GM21381 (cell line): Measurements from ENCODE around the gene LEFTY1.

Source experiments
- ATAC-seq: cut with Tn5 transposase; IDR thresholded peaks from one replicate; pipeline ENCODE4 v1.9.1; 2021; ENCODE audit warnings: mild to moderate bottlenecking, moderate library complexity; ENCODE audit not compliant: unreplicated experiment

Gene LEFTY1

GRCh38 chr1:225917101-225917500, 28.2 kb upstream of the LEFTY1 start:
- ATAC-seq: no peak

- ATAC-seq: no peak
Measured at GRCh38 chr1:225915538-225915991, 26.6 kb upstream of the LEFTY1 start.

GRCh38 chr1:225914947-225915346, 26.0 kb upstream of the LEFTY1 start:
- ATAC-seq: no peak

- no peak for ATAC-seq
Measured at GRCh38 chr1:225914391-225914790, 25.4 kb upstream of the LEFTY1 start.

GRCh38 chr1:225911191-225912130, 22.5 kb upstream of the LEFTY1 start:
- peak; percentile 78 for ATAC-seq

- ATAC-seq: no peak
Measured at GRCh38 chr1:225909477-225909876, 20.5 kb upstream of the LEFTY1 start.

- ATAC-seq: no peak
Measured at GRCh38 chr1:225908773-225909172, 19.8 kb upstream of the LEFTY1 start.

- no peak for ATAC-seq
Measured at GRCh38 chr1:225908013-225908640, 19.2 kb upstream of the LEFTY1 start.

- ATAC-seq: no peak
Measured at GRCh38 chr1:225907341-225907740, 18.4 kb upstream of the LEFTY1 start.

GRCh38 chr1:225906467-225906866, 17.5 kb upstream of the LEFTY1 start:
- no peak for ATAC-seq

- no peak for ATAC-seq
Measured at GRCh38 chr1:225903623-225904022, 14.7 kb upstream of the LEFTY1 start.

- no peak for ATAC-seq
Measured at GRCh38 chr1:225899044-225899925, 10.3 kb upstream of the LEFTY1 start.

GRCh38 chr1:225897595-225898514, 8.9 kb upstream of the LEFTY1 start:
- no peak for ATAC-seq

- ATAC-seq: peak; percentile 100
Measured at GRCh38 chr1:225896937-225897549, 8.1 kb upstream of the LEFTY1 start.

GRCh38 chr1:225896494-225896893, 7.5 kb upstream of the LEFTY1 start:
- no peak for ATAC-seq

- ATAC-seq: no peak
Measured at GRCh38 chr1:225892307-225892706, 3.4 kb upstream of the LEFTY1 start.

GRCh38 chr1:225891229-225891972, 2.5 kb upstream of the LEFTY1 start:
- ATAC-seq: no peak

GRCh38 chr1:225890346-225891228, 1.6 kb upstream of the LEFTY1 start:
- no peak for ATAC-seq
